SK-N-MC (cell line): Measurements from ENCODE around the gene NKAP.

Experiments
- EZH2 ChIP-seq: fragments of 200-600 bp; sonication (generic); IDR thresholded peaks from one replicate; pipeline ENCODE4 v1.6.1; 2017; ENCODE audit warnings: antibody characterized with exemption
- POLR2AphosphoS5 ChIP-seq: IDR thresholded peaks from 2 replicates; pipeline ENCODE4 v1.6.1; 2012; ENCODE audit warnings: mild to moderate bottlenecking, low read depth, low read length, borderline replicate concordance

- TF ChIP-seq EZH2 (no peak), POLR2AphosphoS5 (no peak)
Observed at GRCh38 chrX:119885554-119886428, 57.8 kb downstream of the NKAP start.
